HL-60/S4 treated with phorbol 12-myristate 13-acetate at 8.2 ng/mL for 4 days and 3 days (cell line): Measurements from ENCODE around the gene C3.
"Not testable (repeated sequence)": the region's sequence is repeated elsewhere in the genome, so short reads cannot be mapped to it uniquely, and the experiment has no call there.

Source experiments
- in situ Hi-C: fragments of 300-500 bp; cut with MboI; formaldehyde crosslinking; loops from 2 replicates; pipeline ENCODE4 v1.15.0; 2022; ENCODE audit warnings: low sequenced_read_pairs

Gene C3

DNA sequence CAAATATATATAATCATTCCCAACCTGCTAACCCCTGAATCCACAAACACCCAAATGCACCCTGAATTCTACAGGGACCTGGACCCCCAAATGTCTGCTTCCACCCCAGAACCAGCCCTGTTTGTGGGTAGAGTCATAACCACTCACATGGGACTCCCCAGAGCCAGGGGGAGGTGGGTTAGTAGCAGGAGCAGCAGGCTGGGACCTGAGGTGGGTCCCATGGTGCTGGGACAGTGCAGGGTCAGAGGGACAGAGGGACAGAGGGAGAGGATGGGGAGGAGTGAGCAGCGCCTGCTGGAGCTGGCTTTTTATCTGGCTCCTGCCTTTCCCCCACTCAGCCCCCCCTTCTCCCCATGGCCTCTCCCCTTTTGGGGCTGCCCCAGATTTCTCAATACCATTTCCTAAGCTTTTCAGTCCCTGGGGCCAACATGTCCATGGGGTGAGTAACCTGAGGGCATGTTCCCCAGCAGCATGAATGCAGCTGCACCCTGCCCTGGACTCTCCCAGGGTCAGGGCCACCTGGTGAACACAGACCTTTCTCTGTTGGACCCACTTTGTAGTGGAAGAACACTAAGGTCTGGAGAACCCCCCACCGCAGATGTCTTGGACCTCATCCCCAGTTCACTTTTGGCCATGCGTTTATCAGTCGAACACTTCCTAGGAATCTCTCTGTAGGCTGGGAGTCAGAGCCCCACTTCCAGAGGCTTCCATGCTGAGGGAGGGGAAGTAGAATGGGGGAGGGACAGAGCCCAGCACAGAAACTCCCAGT, at the start of gene C3:
C3 (minus strand) TSS at position 282 of the 769 bp plus-strand sequence; CDS start at position 221, 61 bp downstream.
- in situ Hi-C loops = no loop called here

DNA sequence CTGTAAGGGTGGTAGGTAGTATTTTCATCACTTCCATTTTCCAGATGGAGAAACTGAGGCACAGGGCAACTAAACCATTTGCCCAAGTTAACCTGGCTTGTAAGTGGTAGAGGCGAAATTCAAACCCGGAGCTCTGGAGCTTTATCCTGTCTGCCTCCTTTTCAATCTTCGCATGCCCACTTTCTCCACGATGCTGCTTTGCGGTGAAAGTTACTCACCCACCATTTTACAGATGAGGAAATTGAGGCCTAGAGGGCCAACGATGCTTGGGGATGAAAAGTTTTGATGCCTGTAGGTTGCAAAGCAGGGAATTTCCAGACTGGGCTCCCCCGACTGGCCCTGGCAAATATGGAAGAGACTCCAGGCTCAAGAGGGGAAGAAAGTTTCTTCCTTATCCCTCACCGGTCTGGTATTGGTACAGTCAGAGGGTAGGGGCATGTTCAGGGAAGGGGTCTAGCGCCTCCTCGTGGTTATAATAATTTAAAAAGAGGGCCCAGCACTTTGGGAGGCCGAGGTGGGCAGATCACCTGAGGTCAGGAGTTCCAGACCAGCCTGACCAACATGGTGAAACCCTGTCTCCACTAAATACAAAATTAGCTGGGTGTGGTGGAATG, 48.7 kb upstream of the C3 start:
- in situ Hi-C loops = no loop called here

GRCh38 chr19:6768236-6768785, 47.9 kb upstream of the C3 start:
- in situ Hi-C loops = no loop called here

- in situ Hi-C loops = no loop called here
Measured at GRCh38 chr19:6767357-6768235, 47.1 kb upstream of the C3 start, which contains the start of gene SH2D3A. TSS of gene SH2D3A (minus strand) at chr19:6767435. CDS start at chr19:6763748, 3,687 bp downstream.

- in situ Hi-C loops = no loop called here
Measured at GRCh38 chr19:6767081-6767356, 46.6 kb upstream of the C3 start.

DNA sequence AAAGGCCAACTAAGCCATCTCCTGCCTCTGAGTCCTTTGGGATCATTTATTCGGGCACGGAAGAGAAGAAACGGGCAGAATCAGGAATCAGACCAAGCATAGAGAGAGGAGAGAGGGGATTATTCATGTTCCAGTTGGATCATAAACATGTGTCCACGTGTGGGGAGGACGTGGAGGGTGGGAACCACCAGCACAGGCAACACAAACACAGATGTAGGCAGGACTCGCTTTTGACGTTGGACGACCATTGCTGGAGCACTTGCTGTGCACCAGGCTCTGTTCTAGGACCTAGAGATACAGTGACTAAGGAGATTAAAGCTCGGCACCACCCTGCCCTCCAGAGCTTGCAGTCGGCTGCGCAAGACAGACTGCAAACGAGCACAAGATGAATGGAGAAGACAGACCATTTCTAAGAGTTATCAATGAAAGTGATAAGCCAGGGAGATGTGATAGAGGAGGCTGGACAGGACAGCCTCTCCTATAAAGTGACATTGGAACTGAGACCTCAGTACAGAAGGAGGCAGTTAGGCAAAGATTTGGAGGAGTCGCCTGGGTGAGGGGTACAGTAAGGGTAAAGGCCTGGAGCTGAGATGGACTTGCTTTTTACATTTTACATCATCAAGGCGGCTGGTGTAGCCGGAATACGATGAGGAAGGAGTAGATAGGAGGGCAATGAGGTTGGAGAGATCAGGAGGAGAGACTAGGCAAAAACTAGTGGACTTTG, 46.1 kb upstream of the C3 start:
- in situ Hi-C loops = no loop called here

DNA sequence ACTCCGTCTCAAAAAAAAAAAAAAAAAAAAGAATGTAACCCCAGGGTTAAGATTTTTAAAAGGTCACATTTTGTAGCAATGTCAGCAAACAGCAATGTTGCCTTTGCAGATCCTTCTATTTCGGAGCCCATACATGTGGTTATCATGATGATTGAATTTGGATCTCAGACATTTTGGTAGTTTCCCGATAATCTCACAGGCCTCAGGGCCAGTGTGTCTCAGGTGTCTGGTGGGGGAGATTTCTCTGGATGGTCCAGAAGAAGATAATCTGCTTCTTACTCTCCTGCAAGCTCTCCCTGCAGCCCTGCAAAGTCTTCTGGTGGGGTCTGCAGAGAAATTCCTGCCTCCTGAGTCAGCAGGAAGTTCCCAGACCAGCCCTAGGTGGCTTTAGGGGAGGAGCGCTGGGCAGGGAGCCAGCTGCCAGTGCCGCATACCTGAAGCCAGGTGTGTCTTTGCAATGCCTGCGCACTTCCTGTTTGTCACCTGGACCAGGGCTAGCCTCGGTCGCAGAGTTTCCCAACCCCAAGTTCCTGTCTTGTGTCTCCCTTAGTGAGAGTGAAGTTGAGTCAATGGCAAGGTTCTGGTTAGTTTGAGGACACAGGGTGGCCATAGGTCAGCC, 45.4 kb upstream of the C3 start:
- in situ Hi-C loops = no loop called here

GRCh38 chr19:6762253-6762797, 41.9 kb upstream of the C3 start:
- in situ Hi-C loops = not testable (repeated sequence)

DNA sequence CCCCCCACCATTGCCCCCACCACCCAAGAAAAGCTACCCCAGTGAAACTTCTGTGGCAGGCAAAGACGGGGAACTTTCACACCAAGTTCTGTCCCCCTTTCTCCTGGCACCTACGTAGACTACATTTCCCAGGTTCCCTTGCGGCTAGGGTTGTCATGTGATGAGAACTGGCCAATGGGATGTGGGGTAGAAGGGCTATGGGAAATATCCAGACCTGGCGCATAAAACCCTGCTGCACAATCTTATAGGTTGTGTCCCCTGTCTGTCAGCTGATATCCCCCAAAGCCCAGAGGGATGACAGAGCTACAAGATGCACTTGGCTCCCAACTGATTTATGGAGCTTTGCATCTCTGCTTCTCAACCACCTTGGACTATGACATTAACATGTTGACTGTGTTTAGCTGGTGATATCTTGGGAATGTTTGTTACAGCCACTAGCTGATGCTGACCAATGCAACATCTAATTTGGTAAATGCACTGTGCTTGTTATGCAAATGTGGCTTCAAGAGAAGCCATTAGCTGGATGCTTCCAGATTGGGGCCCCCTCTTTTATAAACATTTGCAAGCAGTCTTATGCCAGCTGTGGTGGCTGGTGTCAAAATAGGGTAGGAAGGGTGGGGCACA, 40.7 kb upstream of the C3 start:
- in situ Hi-C loops = no loop called here

DNA sequence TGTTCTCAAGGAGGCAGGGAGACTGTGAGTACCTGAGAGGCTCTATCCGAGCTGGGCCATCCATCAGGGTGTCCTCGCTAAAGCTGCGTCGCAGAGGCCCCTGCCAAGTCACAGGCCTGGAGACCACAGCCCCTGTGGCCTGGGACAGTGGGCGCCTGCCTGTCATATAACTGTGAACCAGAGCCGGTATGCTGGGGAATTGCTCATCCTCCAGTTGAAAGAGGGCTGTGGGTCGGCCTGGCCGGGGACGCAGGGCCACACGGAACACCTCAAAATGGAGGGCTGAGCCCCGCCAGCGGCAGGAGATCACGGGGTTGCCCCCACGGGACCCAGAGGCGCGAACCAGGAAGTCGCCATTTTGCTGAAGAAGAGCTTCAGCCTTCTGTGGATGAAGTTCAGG, 40.2 kb upstream of the C3 start:
- in situ Hi-C loops = no loop called here

DNA sequence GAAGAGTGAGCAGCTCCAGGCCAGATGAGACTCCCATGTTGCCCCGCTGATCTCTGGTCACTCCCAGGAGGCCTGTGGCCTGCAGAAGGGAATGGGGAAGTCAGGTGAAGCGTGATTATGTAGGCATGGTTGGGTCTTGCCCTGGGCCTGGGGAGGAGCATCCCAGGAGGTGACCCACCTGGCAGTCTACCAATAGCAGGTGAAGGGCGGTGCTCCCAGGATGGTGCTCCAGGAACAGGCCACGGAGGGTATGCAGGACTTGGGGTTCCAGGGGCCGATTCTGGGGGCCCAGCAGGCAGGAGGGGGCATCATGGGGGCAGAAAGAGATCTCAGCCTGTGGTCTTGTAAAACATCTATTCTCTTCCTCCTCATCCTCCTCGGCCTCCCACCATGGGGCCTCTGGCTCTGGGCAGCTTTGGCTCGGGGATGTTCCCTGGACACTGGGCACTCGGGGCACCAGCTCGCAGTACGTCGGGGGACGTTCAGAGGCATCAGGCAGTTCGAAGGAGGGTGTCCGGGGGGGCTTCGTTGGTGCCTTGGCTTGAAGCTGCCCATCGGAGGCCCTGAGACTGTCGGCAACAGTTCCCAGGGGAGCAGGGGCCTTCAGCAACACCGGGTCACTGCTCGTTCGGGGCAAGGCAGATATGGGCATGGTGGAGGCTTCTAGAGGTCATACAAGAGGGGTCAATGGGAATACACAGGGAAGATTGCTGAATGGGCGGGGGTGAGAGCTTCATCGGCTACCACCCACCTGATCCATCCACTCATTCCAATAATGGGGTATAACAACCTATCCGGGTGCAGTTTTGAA, 34.4 kb upstream of the C3 start:
- in situ Hi-C loops = no loop called here

GRCh38 chr19:6754136-6754535, 33.7 kb upstream of the C3 start:
- in situ Hi-C loops = no loop called here

GRCh38 chr19:6753178-6754031, 33.0 kb upstream of the C3 start:
- in situ Hi-C loops = no loop called here

- in situ Hi-C loops = no loop called here
Measured at GRCh38 chr19:6752256-6753177, 32.1 kb upstream of the C3 start.

DNA sequence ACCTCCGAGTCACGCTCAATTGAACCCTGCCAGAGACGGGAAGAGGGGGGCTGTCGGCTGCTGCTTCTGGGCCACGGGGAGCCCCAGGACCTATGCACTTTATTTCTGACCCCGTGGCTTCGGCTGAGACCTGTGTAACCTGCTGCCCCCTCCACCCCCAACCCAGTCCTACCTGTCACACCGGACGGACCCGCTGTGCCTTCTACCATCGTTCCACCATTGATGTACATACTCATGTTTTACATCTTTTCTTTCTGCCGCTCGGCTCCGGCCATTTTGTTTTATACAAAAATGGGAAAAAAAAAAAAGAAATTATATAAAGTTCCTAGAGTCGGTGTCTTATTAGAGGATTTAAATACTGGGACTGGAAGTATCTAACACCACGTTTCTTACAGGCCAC, 30.7 kb upstream of the C3 start:
- in situ Hi-C loops = no loop called here

GRCh38 chr19:6750062-6750461, 29.6 kb upstream of the C3 start:
- in situ Hi-C loops = no loop called here

DNA sequence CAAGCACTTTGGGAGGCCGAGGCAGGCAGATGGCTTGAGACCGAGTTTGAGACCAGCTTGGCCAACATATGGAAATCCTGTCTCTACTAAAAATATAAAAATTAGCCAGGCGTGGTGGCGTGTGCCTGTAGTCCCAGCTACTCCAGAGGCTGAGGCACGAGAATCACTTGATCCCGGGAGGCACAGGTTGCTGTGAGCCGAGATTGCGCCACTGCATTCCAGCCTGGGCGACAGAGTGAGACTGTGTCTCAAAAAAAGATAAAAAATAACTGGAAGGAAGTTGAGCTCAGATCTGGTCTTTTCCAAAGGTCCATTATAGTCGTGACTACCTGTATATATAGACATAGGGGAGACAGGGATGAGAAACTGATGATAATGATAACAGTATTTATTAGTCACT, 28.1 kb upstream of the C3 start:
- in situ Hi-C loops = not testable (repeated sequence)
